HG03520 (cell line): ENCODE data around the gene IGFLR1.

Source experiments
- ATAC-seq: cut with Tn5 transposase; IDR thresholded peaks from one replicate; pipeline ENCODE4 v1.9.1; 2021; ENCODE audit warnings: mild to moderate bottlenecking, moderate library complexity; ENCODE audit not compliant: unreplicated experiment

IGFLR1 gene

DNA sequence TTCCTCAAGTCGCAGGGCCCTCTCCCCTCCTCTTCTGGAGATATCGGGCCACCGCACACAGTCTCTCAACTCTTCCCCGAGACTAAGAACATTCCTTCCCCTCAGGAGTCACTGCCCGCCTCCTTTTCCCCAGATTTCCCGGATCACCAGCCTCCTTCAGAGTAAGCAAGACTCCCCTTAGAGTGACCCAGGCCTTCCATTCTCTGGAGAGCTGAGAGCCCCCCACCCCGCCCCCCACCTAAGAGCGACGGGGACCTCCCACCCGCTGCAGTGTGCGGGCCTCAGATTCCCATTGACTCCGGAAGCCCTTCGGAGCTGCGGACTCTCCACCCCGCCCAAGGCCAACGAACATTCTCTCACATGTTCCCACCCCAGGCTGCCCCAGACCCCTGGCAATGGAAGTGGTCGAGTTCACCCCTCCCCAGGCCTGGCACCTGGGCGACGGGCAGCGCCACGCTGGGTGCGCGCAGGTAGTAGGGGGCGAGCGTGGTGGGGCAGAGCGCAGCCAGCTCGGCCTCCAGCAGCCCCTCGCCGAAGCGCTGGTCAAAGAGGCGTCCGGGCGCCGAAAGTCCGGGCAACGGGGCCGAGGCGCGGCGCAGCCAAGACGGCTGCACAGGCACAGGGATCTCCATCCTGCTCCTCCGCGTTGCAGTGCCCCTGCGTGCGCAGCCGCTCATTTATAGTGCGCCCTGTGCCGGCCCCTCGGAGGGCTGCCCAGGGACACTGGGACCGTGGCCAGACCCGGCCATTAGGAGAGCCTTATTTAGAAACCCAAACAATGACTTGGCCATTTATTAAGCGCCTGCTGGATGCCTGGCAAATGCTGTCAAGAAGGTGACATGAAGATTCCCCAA is 14.4 kb upstream of the IGFLR1 start, which contains the start of gene HSPB6:
Gene HSPB6, minus strand, starts transcription at position 653 of the 854 bp plus-strand sequence. Its CDS starts 21 bp downstream, at position 632.
- ATAC-seq, result no peak

DNA sequence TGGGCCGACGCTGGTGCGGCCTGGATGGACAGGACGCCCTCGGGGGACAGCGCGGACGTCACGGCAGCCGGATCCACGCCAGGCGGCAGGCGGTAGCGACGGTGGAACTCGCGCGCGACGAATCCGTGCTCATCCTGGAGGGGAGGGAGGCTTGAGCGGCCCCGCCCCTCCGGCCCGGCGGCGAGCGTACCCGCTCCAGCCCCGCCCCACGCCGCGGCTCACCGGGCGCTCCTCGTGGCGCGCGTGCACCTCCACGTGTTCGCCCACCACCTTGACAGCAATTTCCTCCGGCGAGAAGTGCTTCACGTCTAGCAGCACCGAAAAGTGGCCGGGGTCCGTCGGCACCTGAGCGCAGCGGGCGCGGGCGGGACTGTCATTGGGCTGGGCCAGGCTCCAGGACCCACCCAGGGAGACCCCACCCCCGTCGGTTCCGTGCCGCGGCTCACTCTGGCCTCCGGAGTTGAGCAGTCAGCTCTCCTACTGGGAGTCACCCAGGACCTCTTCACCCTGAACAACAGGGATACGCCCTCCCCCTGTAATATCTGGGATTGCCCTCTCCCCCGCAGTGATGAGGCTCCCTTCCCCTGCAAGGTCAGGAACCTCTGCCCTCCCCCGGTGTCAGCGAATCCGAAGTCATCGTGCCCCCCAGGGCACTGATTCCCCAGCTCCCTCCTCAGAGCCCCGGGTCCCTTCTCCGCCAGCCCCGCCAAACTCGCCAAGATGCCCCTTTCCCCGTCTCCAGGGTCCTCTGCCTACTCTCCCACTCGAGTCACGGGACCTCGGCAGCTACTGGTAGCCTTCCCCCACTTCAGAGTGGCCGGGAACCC is 13.5 kb upstream of the IGFLR1 start:
- ATAC-seq, result no peak

DNA sequence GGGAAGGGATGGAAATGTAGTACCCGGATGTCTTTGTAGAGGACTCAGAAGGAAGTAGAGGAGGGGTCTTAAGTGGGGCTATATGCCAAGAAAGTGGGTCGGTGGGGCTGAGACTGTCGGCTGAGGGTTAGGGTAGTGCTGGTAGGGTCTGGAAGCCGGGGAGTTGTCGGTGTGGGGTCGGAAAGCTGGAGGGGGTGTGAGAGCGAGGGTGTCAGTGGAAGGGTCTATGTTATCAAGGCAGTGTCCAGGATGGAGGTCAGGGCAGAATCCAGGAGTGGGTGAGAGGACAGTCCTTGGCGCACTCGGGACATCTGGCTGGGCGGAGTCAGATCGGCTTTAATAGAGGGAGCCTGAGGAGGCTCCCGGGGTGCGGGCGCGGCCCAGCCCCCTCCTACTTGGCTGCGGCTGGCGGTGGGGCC is 12.9 kb upstream of the IGFLR1 start:
- no peak for ATAC-seq

DNA sequence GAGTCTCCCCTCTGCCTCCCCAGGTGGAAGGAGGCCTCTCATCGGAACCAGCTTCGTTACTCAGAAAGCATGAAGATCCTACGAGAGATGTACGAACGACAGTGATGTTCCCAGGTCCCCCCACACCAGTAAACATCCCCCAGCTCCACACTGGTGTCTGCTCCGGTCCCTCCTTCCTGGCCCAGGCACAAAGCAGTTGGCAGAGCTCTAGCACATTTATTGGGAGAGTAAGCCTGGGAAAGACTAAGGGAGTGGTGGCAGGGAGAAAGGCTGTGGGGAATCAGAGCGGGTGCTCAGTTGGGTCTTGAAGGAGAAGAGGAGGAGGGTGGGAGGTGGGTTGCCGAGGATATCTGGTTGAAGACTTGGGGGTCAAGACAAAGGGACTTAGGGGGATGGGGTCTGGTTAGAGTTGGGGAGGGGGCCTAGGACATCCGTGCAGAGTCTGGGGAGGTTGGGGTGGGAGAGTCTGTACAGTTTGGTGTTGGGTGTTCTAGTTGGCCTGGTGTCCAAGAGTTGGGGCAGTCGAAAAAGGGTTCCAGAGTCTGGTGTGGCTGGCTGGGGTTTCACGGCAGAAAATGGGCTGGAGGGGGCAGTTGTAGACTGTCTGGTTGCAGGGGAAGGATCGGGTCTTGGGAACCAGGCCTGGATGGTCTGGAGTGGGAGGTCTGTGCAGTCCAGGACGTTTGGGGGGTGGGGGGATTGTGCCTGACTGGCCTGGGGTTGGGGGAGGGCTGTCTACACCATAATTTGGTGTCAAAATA is 12.3 kb upstream of the IGFLR1 start:
- ATAC-seq, result no peak

DNA sequence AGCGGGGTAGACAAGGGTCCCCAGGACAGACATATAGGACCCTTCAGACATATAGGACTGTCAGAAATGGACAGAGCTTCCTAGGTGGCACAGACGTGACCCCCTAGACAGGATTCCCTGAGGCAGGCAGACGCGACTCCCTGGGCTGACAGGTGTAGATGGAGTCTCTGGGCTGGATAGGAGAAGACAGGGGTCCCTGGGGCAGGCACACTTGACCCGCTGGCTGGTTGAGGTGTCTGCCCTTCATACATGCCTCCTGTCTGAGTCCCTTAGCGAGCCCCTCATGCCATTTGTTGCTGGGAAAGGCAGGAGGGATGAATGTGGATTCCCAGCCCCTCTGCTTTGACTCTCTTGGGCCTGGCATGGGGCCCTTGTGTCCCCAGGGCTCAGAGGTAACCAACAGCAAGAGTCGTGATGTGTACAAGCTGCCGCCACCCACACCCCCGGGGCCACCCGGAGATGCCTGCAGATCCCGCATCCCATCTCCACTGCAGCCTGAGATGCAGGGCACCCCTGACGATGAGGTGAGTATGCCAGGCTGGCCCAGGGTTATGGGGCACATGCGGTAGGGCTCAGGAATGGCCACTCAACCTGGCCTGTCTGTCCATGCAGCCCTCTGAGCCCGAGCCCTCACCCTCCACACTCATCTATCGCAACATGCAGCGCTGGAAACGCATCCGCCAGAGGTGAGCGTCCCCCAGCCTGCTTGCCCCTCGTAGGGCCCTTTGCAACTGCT is 11.6 kb upstream of the IGFLR1 start:
- ATAC-seq, result no peak

DNA sequence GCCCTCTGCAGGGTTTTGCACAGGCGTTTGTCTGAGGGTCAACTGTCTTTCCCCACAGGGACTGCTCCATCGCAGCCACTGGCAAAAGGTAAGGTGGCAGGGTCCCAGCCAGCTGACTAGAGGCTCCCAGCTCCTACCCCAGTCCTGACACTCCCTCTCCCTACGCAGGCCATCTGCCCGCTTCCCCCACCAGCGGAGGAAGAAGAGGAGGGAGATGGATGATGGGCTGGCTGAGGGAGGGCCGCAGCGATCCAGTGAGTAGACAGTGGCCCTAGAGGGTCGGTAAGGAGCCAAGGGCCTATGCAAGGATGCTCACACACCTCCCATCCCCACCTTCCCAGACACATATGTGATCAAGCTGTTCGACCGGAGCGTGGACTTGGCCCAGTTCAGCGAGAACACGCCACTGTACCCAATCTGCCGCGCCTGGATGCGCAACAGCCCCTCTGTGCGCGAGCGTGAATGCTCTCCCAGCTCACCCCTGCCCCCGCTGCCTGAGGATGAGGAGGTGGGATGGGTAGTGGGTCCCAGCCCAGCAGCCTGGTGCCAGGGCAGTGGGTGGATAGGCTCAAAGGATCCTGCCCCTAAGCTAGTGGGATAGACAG is 10.6 kb upstream of the IGFLR1 start:
- ATAC-seq, result no peak

DNA sequence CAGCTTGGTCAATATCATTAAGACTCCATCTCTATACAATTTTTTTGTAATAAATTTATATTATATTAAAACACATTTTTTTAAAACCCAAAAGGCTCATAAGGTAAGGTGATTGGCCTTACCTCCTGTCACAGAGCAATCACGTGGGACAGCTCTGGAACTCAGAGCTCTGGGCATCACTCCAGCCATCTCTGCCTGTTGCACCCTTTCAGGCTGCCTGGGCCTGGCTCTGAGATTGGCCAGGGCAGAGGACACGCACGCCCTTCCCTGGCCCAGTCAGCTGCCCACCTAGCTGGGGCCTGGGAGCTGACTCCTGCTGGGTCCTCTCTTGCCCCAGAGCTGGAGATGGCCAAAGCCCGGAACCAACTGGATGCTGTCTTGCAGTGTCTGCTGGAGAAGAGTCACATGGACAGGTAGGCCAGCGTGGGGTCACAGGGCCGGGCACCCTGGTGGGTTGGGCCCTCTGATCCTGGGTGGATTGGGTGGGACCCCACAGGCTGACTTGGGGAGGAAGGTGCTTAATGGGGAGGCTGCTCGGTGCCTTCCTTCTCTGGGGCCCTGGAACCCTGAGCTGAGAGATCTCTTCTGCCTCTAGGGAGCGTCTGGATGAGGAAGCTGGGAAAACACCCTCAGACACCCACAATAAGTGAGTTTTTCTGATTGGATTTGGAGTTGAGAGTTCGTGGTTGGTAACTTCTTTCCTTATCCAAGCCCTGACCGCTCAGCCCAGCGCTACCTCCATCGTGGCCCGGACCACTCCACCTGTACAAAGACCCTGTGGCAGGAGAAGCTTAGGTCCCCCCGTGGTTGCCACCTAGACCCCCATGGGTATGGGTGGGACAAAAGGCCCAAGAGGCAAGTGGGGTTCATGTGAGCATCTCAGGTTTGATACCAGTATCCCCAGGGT is 9.8 kb upstream of the IGFLR1 start:
- ATAC-seq, result no peak

DNA sequence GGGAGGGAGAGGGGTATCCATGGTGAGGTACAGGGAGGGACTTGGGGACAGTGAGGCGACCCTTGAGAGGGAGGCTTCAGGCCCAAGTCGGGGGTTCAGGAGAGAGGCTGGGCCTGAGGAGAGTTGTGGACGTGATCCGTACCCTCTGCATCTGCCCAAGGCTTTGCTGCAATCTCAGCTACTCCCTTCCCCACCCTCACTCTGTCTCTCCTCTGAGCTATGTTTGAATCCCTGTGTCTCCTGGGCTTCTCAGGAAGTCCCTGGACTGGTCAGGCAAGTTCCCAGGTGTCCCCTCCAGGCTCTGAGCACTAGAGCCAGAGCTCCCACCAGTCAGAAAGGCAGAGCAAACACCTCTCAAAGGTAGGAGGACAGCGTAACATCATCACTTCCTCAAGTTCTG is 7.9 kb upstream of the IGFLR1 start:
- ATAC-seq, result no peak

DNA sequence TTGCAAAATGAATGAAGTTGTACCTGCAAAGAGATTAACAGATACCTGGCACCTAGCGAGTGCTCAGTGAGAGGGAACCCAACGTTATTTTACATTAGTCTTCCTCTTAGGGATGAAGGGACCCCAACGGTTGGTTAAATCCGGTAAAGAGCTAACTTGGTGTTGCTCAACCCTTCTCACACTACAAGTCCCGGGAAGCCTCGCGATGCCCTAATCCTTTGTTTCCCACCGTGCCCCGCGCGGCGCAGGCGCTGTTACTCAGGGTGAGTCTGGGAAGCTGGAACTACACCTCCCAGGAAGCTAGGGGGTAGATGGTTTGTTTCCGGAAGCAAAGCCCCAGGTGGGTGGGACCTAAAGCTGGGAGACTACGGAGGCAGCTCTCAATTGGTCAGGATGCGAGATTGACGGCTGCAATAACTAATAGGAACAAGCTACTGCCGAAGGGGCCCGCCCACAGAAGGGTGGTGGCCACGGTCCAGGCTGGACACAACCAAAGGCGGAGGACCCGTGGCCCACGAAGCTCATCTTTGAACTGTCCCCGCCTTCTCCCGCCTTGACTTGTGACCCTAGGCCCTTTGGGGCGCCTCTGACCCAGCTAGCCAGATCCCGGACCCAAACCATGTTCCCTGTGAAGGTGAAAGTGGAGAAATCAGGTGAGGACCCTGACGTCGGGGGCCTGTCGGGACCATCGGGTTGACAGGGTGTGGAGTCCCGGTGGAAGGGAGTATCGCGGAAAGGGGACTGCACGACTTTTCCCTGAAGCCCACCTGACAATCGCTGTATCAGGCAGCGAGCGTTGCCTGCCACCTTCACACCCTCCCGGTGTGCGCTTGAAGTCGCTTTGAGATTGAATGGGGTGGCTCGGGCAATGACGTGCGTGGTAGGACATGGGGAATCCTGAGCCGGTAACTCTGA is 6.1 kb upstream of the IGFLR1 start, which contains the start of gene LIN37:
Gene LIN37, plus strand, starts transcription at position 471 of the 915 bp plus-strand sequence. Its CDS starts 149 bp downstream, at position 620.
- ATAC-seq, result peak; percentile 63

DNA sequence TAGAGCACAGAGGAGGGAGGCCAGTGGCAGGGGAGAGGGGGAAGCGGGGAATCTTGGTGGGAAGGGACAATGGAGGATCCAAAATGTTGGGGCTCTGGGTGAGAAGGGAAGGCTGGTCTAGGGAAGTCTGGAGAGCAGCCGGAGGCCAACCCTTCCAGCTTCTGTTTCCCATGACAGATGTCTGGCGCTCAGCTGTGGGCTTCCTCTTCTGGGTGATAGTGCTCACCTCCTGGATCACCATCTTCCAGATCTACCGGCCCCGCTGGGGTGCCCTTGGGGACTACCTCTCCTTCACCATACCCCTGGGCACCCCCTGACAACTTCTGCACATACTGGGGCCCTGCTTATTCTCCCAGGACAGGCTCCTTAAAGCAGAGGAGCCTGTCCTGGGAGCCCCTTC is 4.3 kb upstream of the IGFLR1 start:
- no peak for ATAC-seq

DNA sequence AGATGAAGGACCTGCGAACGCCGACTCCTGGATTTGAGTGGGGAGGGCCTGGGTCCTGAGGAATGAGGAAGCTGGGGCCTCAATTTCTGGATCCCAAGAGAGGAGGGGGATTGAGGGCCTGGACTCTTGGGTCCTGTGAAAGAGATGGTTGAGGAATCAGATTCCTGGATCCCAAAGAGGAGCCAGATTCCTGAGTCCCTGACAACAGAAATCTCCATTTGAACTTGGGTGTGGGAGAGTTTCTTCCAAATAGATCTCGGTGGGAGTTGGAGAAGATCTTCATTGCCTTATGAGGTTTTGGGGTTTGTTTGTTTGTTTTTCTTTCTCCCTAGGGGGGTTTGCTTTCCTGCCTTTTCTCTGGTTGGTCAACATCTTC is 3.8 kb upstream of the IGFLR1 start:
- no peak for ATAC-seq

DNA sequence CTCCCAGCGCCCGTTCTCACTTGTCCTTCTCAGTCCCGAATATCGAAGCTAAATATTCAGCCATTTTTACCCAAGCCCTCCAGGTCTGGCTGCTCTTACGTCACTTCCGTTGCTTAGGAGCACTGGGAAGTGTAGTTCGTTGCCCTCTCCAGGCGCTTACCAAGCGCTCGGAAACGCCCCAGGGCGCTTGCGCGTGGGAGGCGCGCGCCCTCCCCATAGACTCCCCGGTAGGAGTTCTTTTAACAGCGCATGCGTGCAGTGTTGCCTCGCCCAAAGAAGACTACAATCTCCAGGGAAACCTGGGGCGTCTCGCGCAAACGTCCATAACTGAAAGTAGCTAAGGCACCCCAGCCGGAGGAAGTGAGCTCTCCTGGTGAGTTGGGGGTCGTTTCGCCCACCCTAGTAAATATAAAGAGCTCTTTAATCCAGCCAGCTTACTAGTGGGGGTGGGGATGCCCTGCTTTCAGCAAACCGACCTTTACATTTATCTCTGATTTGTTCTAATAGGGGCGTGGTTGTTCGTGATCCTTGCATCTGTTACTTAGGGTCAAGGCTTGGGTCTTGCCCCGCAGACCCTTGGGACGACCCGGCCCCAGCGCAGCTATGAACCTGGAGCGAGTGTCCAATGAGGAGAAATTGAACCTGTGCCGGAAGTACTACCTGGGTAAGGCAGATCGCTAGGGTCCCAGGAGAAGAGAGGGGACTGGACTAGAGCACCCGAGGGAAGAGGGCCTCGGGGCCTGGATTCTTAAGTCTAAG is 3.3 kb upstream of the IGFLR1 start, which contains the start of the genes PSENEN and U2AF1L4:
Gene PSENEN, plus strand, starts transcription at position 324 of the 759 bp plus-strand sequence. Its CDS starts 280 bp downstream, at position 604.
Gene U2AF1L4, minus strand, starts transcription at position 91 of the 759 bp plus-strand sequence. Its CDS starts 27 bp downstream, at position 64.
- peak; percentile 32 for ATAC-seq

DNA sequence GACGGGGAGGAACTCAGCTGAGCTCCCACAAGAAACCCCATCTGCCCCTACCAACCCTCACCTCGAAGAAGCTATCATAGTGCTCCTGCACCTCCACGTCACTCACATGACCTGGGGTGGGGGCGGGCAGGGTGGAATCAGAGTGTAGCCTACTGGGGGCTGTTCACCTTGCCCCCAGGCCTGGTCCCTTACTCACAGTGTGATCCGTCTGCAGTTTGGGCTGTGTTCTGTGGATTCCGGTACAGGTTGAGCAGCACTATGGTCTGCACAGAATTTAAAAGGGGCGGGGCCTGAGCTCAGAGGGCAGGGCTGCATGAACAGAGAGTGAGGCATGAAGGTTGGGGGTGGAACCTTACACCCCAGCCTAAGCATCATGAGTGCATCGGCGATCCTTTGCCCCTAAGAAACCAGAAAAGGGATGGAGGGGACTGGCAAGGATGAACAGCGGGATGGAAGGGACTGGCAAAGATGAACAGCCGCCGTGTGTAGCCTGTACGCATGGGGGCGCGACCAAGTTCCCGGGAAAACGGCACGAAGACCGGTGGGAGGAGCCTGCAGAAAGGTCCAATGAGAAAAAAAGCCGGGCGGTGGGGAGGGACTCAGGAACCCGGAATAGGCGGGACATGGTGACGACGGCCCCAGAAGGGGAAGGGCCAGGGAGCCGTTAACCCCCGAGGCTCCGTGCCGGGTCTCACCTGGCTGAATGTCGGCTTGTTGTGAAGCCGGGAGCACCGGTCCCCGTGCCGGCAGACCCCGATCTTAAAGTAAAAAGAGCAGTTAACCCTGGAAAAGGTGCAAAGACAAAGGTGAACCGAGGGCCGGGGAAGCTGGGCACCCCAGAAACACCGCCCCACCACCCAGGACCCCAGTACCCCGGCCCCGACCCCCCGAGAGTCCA is 2.4 kb upstream of the IGFLR1 start:
- ATAC-seq, result peak; percentile 21

DNA sequence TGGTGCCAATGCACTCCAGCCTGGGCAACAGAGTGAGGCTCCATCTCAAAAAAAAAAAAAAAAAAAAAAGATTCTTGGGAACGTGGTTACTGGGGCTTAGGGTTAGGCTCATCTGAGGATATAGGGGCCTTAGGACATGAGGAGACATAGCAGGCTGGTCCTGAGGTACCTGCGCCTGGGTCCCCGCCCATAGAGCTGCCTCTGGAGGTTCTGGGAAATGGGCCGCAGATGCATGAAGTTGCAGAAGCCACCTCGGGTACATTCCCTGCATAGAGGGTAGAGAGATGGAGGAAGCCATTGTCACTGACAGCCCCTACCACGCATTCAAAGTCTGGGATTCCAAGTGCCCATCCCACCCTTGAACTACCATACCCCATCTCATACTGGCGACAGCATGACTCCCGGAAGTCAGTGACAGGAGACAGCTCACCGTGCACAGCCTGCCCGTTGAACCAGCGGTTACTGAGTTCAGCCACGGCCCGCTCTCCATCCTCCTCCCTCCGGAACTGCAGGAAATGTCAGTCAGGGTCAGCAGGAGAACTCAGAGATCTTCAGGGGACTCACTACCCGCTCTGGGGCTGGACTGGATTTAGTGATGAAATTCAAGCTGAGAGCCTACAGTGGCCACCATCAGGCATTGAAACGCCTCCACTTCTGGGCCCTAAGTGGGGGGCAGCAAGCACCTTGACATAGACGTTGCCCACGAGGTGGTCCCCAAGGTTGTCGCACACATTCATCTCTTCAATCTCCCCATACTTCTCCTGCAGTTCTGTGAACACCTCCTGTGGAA is 1.6 kb upstream of the IGFLR1 start:
- no peak for ATAC-seq

DNA sequence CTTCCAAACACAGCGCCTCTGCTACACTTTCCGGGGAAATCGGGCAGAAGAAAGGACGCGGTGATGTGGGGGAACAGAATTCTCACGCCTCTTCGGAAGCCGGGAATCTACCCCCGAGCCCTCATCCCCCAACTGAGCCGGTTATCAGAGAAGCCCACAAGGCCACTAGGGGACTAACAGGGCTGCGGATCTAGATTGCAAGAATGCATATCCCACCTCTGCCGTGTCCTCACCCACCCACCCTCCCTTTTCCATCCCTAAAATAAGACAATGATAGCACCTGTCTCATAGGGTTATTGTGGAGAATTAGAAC is 1.1 kb downstream of the IGFLR1 start:
- no peak for ATAC-seq
